MCF 10A (cell line): ENCODE data around the gene HDAC3. TPM values are rescaled to one million over a fixed set of nuclear protein-coding genes. Genes with fewer than 3 reads are reported as not detected.
A peak's percentile ranks its signal among the peaks of the same experiment; 100 is the strongest.

ENCODE experiments used
- BruUV-seq: library from RNA; stranded (reverse); fragments of 400-500 nt; replicated peaks from 2 replicates; lab custom pipeline; 2021; lab: Mats Ljungman, UMichigan
- CTCF ChIA-PET: fragments of 300-600 bp; sonication (Branson Sonifier 250); formaldehyde crosslinking; extraction: SDS; loops from one replicate; lab custom pipeline; 2021; ENCODE audit warnings: antibody characterized with exemption, inconsistent platforms; lab: Yijun Ruan, JAX
- POLR2A ChIA-PET: fragments of 300-600, 350-650 bp; sonication (Branson Sonifier 250); formaldehyde crosslinking; extraction: SDS; loops from one replicate; lab custom pipeline; 2020; ENCODE audit warnings: antibody characterized with exemption, inconsistent platforms; lab: Yijun Ruan, JAX
- DNase-seq: peaks from one replicate; pipeline ENCODE4 v3.0.0-alpha.2; 2018; ENCODE audit not compliant: unreplicated experiment
- H3K27ac Mint-ChIP-seq: one replicate; pipeline ENCODE4 v1.8.0; 2022; ENCODE audit warnings: mild to moderate bottlenecking, low read depth, mixed read lengths; ENCODE audit not compliant: unreplicated experiment
- H3K27me3 Mint-ChIP-seq: one replicate; pipeline ENCODE4 v1.8.0; 2022; ENCODE audit warnings: mixed read lengths; ENCODE audit not compliant: insufficient read depth, unreplicated experiment
- H3K36me3 Mint-ChIP-seq: one replicate; pipeline ENCODE4 v1.8.0; 2022; ENCODE audit warnings: mild to moderate bottlenecking, moderate library complexity, mixed read lengths; ENCODE audit not compliant: insufficient read depth, unreplicated experiment
- H3K4me1 Mint-ChIP-seq: one replicate; pipeline ENCODE4 v1.8.0; 2022; ENCODE audit warnings: mixed read lengths; ENCODE audit not compliant: insufficient read depth, unreplicated experiment
- H3K4me3 Mint-ChIP-seq: one replicate; pipeline ENCODE4 v1.8.0; 2022; ENCODE audit warnings: mild to moderate bottlenecking, moderate library complexity, mixed read lengths; ENCODE audit not compliant: unreplicated experiment
- H3K9me3 Mint-ChIP-seq: one replicate; pipeline ENCODE4 v1.8.0; 2022; ENCODE audit warnings: mixed read lengths; ENCODE audit not compliant: unreplicated experiment
- CTCF ChIP-seq: fragments of 200-600 bp; IDR thresholded peaks from one replicate; pipeline ENCODE4 v1.8.0; 2022; ENCODE audit warnings: antibody characterized with exemption, mild to moderate bottlenecking; ENCODE audit not compliant: unreplicated experiment
- intact Hi-C: fragments of 100-400 bp; cut with micrococcal nuclease; formaldehyde crosslinking; loops from 2 replicates; pipeline ENCODE4 v1.14.1; 2022
- total RNA-seq: library from RNA; stranded (reverse); gene quantifications from 2 replicates; pipeline ENCODE4 v1.2.3, GENCODE V29; 2022

Gene HDAC3
- total RNA-seq, 1 experiment from 2014 or later = 83.5 TPM

DNA sequence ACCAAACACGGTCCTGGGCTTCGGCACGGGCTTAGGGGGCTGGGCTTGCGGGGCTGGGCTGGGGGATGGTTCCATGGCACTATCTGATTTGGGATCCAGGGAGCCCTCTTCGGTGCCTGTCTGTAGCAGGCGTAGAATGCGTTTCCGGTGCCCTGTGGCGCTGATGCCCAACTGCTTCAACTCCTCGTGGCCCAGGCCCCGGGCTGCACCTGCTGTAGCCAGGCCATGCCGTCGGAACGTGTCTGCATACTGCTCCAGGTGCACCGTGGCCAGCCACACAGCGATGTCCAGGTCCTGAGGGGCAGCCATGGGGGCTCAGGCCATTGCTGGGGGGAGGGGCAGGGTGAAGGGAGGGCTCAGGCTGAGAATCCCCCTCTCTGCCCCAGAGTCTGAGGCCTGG lies 43.5 kb upstream of the HDAC3 start:
- no peak for DNase-seq
- BruUV-seq = no TSS peak
- TF ChIP-seq CTCF = no peak
- no peaks in the 10 kb centered on the region for H3K9me3 Mint-ChIP-seq
- H3K27me3 Mint-ChIP-seq = no peaks in the 10 kb centered on the region
- CTCF ChIA-PET = interaction anchor here (0.6 to 5.1 kb wide), 8 partner anchors 12 to 1509 kb away, joined by 3 to 51 read pairs (median 6); partner anchors contain the start of genes PCDH1 and RNF14
- no peak overlapping the region for H3K4me3 Mint-ChIP-seq
- H3K36me3 Mint-ChIP-seq = peaks cover 9% of the 10 kb centered on the region
- peak overlapping the region; percentile 93 for H3K27ac Mint-ChIP-seq
- POLR2A ChIA-PET = interaction anchor here (0.6 to 1.9 kb wide), 2 partner anchors 11 to 195 kb away, joined by 3 to 4 read pairs; no protein-coding TSS in a partner anchor
- intact Hi-C loops = no loop called here
- peaks cover 14% of the 10 kb centered on the region for H3K4me1 Mint-ChIP-seq

- ChIA-PET CTCF (interaction anchor here (1.2 to 2.7 kb wide), 5 partner anchors 8 to 292 kb away, joined by 4 to 12 read pairs (median 6); partner anchors contain the start of gene RNF14), POLR2A (interaction anchor here (1.5 kb wide), 1 partner anchor 246 kb away, joined by 5 read pairs; the partner anchor contains the start of gene DELE1)
- H3K36me3 Mint-ChIP-seq = peaks cover 28% of the 10 kb centered on the region
- TF ChIP-seq CTCF = peak; percentile 20
- peaks cover 14% of the 10 kb centered on the region for H3K4me1 Mint-ChIP-seq
- no peaks in the 10 kb centered on the region for H3K27me3 Mint-ChIP-seq
- no peak overlapping the region for H3K4me3 Mint-ChIP-seq
- BruUV-seq = no TSS peak
- H3K9me3 Mint-ChIP-seq = no peaks in the 10 kb centered on the region
- H3K27ac Mint-ChIP-seq = no peak overlapping the region
- DNase-seq = no peak
- intact Hi-C loops = no loop called here
These were observed 40.8 kb upstream of the HDAC3 start for GRCh38 chr5:141677415-141677814.

DNA sequence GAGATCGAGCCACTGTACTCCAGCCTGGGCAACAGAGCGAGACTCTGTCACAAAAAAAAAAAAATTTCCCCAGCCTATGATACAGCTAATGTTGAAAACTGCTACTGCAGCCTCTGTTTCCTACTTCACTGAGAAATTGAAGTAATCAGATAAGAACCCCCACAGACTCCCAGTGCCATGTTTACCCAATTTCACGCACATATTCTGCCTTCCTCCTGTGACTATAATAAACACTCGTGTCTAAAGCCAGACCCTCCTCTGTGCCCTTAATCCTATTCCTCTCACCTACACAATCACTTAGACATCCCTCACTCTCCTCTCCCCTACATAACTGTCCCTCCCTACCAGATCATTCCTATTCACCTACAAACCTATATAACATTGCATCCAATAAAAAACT lies 39.0 kb upstream of the HDAC3 start:
- H3K4me3 Mint-ChIP-seq = no peak overlapping the region
- ChIA-PET CTCF (interaction anchor here (0.5 to 2.7 kb wide), 7 partner anchors 11 to 294 kb away, joined by 3 to 12 read pairs (median 4); partner anchors contain the start of gene RNF14), POLR2A (no interaction called here)
- H3K9me3 Mint-ChIP-seq = no peaks in the 10 kb centered on the region
- BruUV-seq = no TSS peak
- TF ChIP-seq CTCF = no peak
- H3K27me3 Mint-ChIP-seq = no peaks in the 10 kb centered on the region
- no peak for DNase-seq
- peaks cover 2% of the 10 kb centered on the region for H3K4me1 Mint-ChIP-seq
- no peak overlapping the region for H3K27ac Mint-ChIP-seq
- H3K36me3 Mint-ChIP-seq = peaks cover 31% of the 10 kb centered on the region
- intact Hi-C loops = no loop called here

DNA sequence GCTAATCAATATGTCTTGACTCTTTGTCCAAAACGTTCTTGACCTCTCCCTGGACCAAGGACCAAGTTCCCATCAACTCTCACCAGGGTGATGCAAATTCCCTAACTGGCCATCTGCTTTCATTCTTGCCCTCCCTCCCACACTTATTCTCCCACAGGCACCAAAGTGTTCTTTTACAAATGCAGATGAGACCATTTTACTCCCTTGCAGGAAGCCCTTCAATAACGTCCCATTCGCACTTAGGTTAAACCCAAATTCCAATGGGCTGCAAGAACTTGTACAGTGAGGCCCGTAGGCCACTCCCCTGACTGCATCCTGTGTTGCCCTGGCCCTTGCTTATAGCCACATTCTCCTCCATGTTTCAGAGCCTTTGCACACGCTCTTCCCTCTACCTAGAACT lies 38.1 kb upstream of the HDAC3 start:
- BruUV-seq = no TSS peak
- peaks cover 39% of the 10 kb centered on the region for H3K36me3 Mint-ChIP-seq
- H3K9me3 Mint-ChIP-seq = no peaks in the 10 kb centered on the region
- intact Hi-C loops = no loop called here
- no peak overlapping the region for H3K27ac Mint-ChIP-seq
- no peak for TF ChIP-seq CTCF
- H3K27me3 Mint-ChIP-seq = no peaks in the 10 kb centered on the region
- DNase-seq = no peak
- H3K4me3 Mint-ChIP-seq = no peak overlapping the region
- CTCF ChIA-PET = no interaction called here
- POLR2A ChIA-PET = no interaction called here
- H3K4me1 Mint-ChIP-seq = no peaks in the 10 kb centered on the region
